ENCODE measurements around the gene SORCS2. TPM values are rescaled to one million over a fixed set of nuclear protein-coding genes. Genes with fewer than 3 reads are reported as not detected.

Gene SORCS2
- total RNA-seq, 2 donors from 2014 or later = 1.5 to 1.7 TPM

DNA sequence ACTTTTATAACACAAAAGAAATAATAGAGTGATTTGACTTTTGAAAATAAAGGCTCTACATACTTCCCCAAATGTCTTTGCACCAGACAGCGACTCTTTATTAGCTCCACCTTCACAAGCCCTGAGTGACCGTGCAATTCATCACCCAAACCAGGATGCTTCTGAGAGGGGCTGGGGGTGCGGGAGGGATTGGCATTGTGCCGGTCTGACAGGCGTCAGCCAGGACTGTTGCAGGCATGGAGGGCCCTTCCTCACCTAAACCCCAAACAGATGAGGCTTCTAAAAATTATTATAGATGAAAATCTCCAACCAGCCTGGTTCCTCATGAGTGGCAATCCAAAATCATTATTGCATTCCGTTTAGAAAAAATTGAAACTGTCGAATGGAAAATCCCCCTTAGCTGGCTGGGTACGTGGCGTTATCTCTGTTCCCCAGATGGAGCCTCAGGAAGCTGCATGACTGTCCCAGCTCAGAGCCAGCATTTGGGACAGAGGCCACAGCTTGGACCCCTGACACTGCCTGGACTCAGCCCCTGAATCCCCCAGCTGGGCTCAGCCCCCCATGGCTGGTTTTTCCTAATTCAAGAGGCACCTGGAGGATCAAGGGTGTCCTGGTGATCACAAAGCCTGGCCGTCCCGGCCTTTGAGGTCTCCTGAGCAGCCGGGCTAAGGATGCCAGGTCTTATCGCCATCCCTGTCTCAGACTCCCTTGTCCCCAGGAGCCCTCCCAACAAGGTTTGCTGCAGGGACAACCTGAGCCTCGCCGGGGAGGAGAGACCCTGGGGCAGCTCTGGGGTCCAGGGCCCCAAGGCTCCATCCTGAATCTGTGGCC, 60.4 kb downstream of the SORCS2 start:
- peaks cover 0 to 42% of the 10 kb centered on the region in 2 donors for H3K4me1 ChIP-seq
- no peak for DNase-seq (ENCODE audit: low spot score)
- no peaks in the 10 kb centered on the region for H3K36me3 ChIP-seq
- H3K9me3 ChIP-seq = no peaks in the 10 kb centered on the region
- no peaks in the 10 kb centered on the region for H3K27me3 ChIP-seq
- TF ChIP-seq, protein P1, sequence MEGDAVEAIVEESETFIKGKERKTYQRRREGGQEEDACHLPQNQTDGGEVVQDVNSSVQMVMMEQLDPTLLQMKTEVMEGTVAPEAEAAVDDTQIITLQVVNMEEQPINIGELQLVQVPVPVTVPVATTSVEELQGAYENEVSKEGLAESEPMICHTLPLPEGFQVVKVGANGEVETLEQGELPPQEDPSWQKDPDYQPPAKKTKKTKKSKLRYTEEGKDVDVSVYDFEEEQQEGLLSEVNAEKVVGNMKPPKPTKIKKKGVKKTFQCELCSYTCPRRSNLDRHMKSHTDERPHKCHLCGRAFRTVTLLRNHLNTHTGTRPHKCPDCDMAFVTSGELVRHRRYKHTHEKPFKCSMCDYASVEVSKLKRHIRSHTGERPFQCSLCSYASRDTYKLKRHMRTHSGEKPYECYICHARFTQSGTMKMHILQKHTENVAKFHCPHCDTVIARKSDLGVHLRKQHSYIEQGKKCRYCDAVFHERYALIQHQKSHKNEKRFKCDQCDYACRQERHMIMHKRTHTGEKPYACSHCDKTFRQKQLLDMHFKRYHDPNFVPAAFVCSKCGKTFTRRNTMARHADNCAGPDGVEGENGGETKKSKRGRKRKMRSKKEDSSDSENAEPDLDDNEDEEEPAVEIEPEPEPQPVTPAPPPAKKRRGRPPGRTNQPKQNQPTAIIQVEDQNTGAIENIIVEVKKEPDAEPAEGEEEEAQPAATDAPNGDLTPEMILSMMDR (IDR thresholded peaks at IDR 0.05) = no peak
- H3K4me3 ChIP-seq = no peak overlapping the region
- no peak overlapping the region for H3K27ac ChIP-seq

DNA sequence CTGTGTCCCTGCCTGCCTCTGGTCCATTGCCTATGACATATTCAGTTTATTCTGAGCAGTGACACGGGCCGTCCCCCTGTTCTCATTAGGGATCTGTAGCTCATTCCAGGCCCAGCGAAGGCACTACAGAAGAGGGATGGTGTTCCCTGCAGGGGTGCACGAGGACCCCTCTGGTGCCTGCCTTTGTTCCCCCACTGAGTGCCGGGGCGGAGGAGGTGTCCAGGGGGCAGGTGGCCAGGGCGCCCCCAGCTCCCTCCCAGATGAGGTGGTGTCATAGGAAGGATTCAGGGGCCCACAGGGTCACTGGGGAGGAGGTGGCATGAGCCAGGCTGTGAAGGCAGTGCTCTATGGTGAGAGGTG, 61.0 kb downstream of the SORCS2 start:
- Histone ChIP-seq H3K4me3 (no peak overlapping the region), H3K27me3 (no peaks in the 10 kb centered on the region), H3K27ac (no peak overlapping the region), H3K9me3 (no peaks in the 10 kb centered on the region), H3K4me1 (peaks cover 0 to 46% of the 10 kb centered on the region in 2 donors), H3K36me3 (no peaks in the 10 kb centered on the region)
- TF ChIP-seq, protein P1 (IDR thresholded peaks at IDR 0.05) = no peak
- no peak for DNase-seq (ENCODE audit: low spot score)

DNA sequence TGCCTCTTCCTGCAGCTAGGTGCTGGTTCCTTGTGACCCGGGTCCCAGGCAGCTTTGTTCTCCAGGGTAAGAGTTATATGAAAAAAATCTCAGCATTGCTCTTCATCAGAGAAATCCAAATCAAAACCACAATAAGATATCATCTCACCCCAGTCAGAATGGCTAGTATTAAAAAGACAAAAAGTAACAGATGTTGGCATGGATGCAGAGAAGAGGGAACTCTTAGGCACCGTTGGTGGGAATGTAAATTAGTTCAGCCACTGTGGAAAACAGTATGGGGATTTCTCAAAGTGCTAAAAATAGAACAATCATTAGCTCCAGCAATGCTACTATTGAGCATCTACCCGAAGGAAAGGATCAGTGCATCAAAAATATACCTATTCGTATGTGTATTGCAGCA, 61.5 kb downstream of the SORCS2 start:
- Histone ChIP-seq H3K36me3 (no peaks in the 10 kb centered on the region), H3K9me3 (no peaks in the 10 kb centered on the region), H3K27ac (no peak overlapping the region), H3K4me3 (no peak overlapping the region), H3K27me3 (no peaks in the 10 kb centered on the region), H3K4me1 (peaks cover 0 to 46% of the 10 kb centered on the region in 2 donors)
- no peak for DNase-seq (ENCODE audit: low spot score)
- TF ChIP-seq, protein P1 (IDR thresholded peaks at IDR 0.05) = no peak

DNA sequence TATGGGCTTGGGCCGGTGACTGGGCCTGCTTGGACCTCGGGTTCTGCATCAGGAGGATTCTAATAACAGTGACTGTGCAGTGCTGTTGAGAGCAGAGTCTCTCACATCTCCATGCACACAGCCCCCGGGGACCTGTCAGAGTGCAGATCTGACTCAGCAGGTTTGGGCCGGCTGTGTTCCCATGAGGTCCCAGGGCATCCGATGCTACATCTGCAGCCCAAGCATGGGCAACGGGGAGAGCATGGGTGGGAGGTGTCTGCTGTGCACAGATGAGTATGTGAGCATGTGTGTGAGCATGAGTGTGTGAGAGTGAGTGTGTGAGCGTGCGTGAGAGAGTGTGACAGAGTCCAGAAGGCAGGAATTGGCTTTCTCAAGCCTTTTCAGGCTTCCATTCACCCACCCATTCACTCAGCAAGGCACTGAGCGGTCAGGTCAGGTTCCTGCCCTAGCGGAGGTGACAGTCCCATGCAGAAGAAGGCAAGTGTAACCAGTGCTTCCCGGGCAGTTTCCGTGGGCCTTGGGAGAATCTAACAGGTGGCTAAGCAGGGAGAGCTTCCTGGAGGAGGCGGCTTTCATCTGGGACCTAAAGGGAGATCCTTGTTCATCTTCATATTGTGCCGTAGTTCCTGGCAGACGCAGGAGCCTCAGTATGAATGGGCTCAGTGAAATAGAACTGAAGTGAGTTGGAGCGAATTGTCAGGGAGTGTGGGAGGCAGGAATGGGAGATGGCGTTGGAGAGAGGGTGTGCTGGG, 62.6 kb downstream of the SORCS2 start:
- peaks cover 0 to 46% of the 10 kb centered on the region in 2 donors for H3K4me1 ChIP-seq

DNA sequence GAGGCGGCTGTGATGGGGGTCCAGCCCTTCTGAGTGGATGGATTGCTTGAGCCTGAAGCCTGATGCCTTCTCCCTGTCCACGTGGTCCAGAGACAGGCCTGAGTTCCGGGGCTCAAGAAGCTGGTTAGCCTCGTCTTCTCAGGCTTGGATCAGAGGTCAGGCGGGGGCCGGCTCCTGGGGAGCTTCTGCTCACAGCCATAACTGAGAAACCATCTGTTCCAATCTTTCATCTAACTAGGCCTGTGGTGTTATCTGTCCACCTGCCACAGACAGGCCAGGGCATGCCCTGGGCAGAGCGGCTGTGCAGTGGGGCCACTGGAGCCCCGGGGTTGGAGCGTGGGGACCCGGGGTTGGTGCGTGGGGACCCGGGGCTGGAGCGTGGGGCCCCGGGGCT, 63.1 kb downstream of the SORCS2 start:
- Histone ChIP-seq H3K9me3 (no peaks in the 10 kb centered on the region), H3K27ac (no peak overlapping the region), H3K4me3 (no peak overlapping the region), H3K36me3 (no peaks in the 10 kb centered on the region), H3K27me3 (no peaks in the 10 kb centered on the region), H3K4me1 (peaks cover 0 to 46% of the 10 kb centered on the region in 2 donors)
- DNase-seq (ENCODE audit: low spot score) = no peak
- TF ChIP-seq, protein P1 (IDR thresholded peaks at IDR 0.05) = no peak

More for the DNA sequence above, 62.6 kb downstream of the SORCS2 start:
- Histone ChIP-seq H3K27ac (no peak overlapping the region), H3K9me3 (no peaks in the 10 kb centered on the region), H3K4me3 (no peak overlapping the region), H3K27me3 (no peaks in the 10 kb centered on the region), H3K36me3 (no peaks in the 10 kb centered on the region)
- TF ChIP-seq, protein P1 (IDR thresholded peaks at IDR 0.05) = no peak
- no peak for DNase-seq (ENCODE audit: low spot score)
